K562 (cell line): ENCODE data around the gene MTSS2. TPM values are rescaled to one million over a fixed set of nuclear protein-coding genes. Genes with fewer than 3 reads are reported as not detected.

Experiments used
- ATAC-seq: fragments of 200-7000 bp; cut with Tn5 transposase; 3 replicates; pipeline ENCODE4 v1.9.1; 2020; ENCODE audit warnings: moderate library complexity
- BruUV-seq: library from RNA; stranded (reverse); fragments of 400-500 nt; replicated peaks from 2 replicates; lab custom pipeline; 2021; lab: Mats Ljungman, UMichigan
- CTCF ChIA-PET: fragments of 300-600 bp; formaldehyde crosslinking; extraction: SDS; loops from one replicate; lab custom pipeline; 2021; ENCODE audit warnings: low intra/inter-chr PET ratio; lab: Yijun Ruan, JAX
- POLR2A ChIA-PET: fragments of 300-600, 350-650 bp; sonication (Branson Sonifier 250); formaldehyde crosslinking; extraction: SDS; loops from one replicate; lab custom pipeline; 2021; ENCODE audit warnings: antibody characterized with exemption, inconsistent platforms; lab: Yijun Ruan, JAX
- DNase-seq, 4 experiments: peaks; one replicate each; pipeline versions ENCODE4 v3.0.0 to v3.0.0-alpha.2; 2011 to 2018; ENCODE audit warnings: low spot score in 3 of 4, mixed read lengths in 3 of 4; ENCODE audit errors: extremely low read depth in 1 of 4
- FAIRE-seq: peaks from 2 replicates; lab custom pipeline; 2011; peaks lifted over from hg19 to GRCh38; lab: Jason Lieb, UNC
- H2AFZ ChIP-seq: 2 replicates; pipeline ENCODE4 v1.6.0; 2011; ENCODE audit warnings: low read depth, low read length, control low read depth, inconsistent platforms
- H3K27ac ChIP-seq: fragments of 200-600 bp; 3 replicates; pipeline ENCODE4 v1.8.0; 2011; ENCODE audit warnings: low read depth, mild to moderate bottlenecking, control low read depth, inconsistent platforms, low read length, moderate library complexity, mixed read lengths; ENCODE audit errors: extremely low read depth
- H3K27me3 ChIP-seq, 2 experiments: fragments of 300-600 bp in 1 of 2; 2 replicates in 1 of 2; 3 replicates in 1 of 2; pipeline versions ENCODE4 v1.6.0 to v1.8.0; 2011; ENCODE audit warnings: inconsistent platforms in 2 of 2, low read length in 2 of 2, mild to moderate bottlenecking in 1 of 2, mixed read lengths in 1 of 2, moderate library complexity in 1 of 2; ENCODE audit not compliant: control insufficient read depth in 2 of 2, insufficient read depth in 2 of 2
- H3K36me3 ChIP-seq: fragments of 300-600 bp; 3 replicates; pipeline ENCODE4 v1.8.0; 2011; ENCODE audit warnings: mild to moderate bottlenecking, low read length, inconsistent platforms; ENCODE audit not compliant: control insufficient read depth, insufficient read depth
- H3K4me1 ChIP-seq, 2 experiments: fragments of 200-600 bp in 1 of 2; replicated peaks in 1 of 2; 2 replicates in 1 of 2; 3 replicates in 1 of 2; pipeline versions ENCODE4 v1.5.1 to v1.8.0; 2011; ENCODE audit warnings: inconsistent platforms in 2 of 2, low read length in 2 of 2, mild to moderate bottlenecking in 1 of 2, mixed read lengths in 1 of 2, moderate library complexity in 1 of 2; ENCODE audit not compliant: control insufficient read depth in 2 of 2, insufficient read depth in 2 of 2
- H3K4me2 ChIP-seq: 2 replicates; pipeline ENCODE4 v1.6.1; 2011; ENCODE audit warnings: low read length, control low read depth, inconsistent platforms, mixed read lengths; ENCODE audit not compliant: insufficient read depth
- H3K4me3 ChIP-seq: fragments of 200-600 bp; sonication (generic), shearing (Covaris generic); 2 replicates; pipeline ENCODE4 v1.5.1; 2016; ENCODE audit warnings: control low read depth, inconsistent platforms
- H3K79me2 ChIP-seq: fragments of 200-600 bp; 3 replicates; pipeline ENCODE4 v1.8.0; 2011; ENCODE audit warnings: low read length, inconsistent platforms; ENCODE audit not compliant: control insufficient read depth, insufficient read depth
- H3K9ac ChIP-seq, 2 experiments: 2 replicates each; pipeline versions ENCODE4 v1.6.0 to v1.6.1; 2011; ENCODE audit warnings: low read depth in 2 of 2, low read length in 2 of 2, control low read depth in 1 of 2, inconsistent platforms in 1 of 2, mild to moderate bottlenecking in 1 of 2, mixed read lengths in 1 of 2; ENCODE audit not compliant: insufficient read depth in 1 of 2
- H3K9me1 ChIP-seq: one replicate; pipeline ENCODE4 v1.6.0; 2011; ENCODE audit warnings: inconsistent platforms, mild to moderate bottlenecking, low read length, moderate library complexity; ENCODE audit not compliant: control insufficient read depth, insufficient read depth
- H3K9me3 ChIP-seq: replicated peaks from 2 replicates; pipeline ENCODE4 v1.5.1; 2011; ENCODE audit warnings: low read depth, low read length, inconsistent platforms; ENCODE audit not compliant: control insufficient read depth, insufficient read depth
- H4K20me1 ChIP-seq: replicated peaks from 2 replicates; pipeline ENCODE4 v1.6.1; 2011; ENCODE audit warnings: low read length, inconsistent platforms, mixed read lengths; ENCODE audit not compliant: control insufficient read depth, insufficient read depth
- KDM5B ChIP-seq: fragments of 200-600 bp; sonication (generic); IDR thresholded peaks from 2 replicates; pipeline ENCODE4 v1.6.1; 2012; ENCODE audit warnings: low read depth, mild to moderate bottlenecking, moderate library complexity, low read length, control low read depth, inconsistent platforms; ENCODE audit not compliant: insufficient replicate concordance
- POLR2G ChIP-seq: fragments of 200-400 bp; formaldehyde crosslinking; IDR thresholded peaks from 2 replicates; pipeline ENCODE4 v1.6.1; 2017; ENCODE audit warnings: low read depth, mild to moderate bottlenecking, antibody characterized with exemption, low read length, moderate library complexity
- whole genome bisulfite sequencing: fragments of 100-300 bp; shearing (Covaris generic); methylation state at CpG from one replicate; pipeline ENCODE4 v1.1.6; 2016; ENCODE audit warnings: low coverage, mixed read lengths; ENCODE audit not compliant: insufficient coverage; ENCODE audit errors: missing lambda C conversion rate; 5-methylcytosine and 5-hydroxymethylcytosine counted together
- in situ Hi-C: fragments of 300-500 bp; cut with MboI; formaldehyde crosslinking; loops from 4 replicates; pipeline ENCODE4 v1.15.0; 2018; ENCODE audit warnings: inconsistent platforms, mixed read lengths
- intact Hi-C: fragments of 100-400 bp; cut with micrococcal nuclease; formaldehyde crosslinking; loops from 2 replicates; pipeline ENCODE4 v1.14.2; 2022
- polyA plus RNA-seq, 8 experiments: library from polyadenylated mRNA; depleted of rRNA in 4 of 8; stranded (reverse) in 5 of 8; unstranded in 3 of 8; fragments of >200 nt; fragmentation: Nextera tagmentation in 2 of 8; fragmentation: Illumina TruSeq in 1 of 8; extraction: Ambion mirVana in 2 of 8; extraction: Trizol in 1 of 8; gene quantifications; 2 replicates each; pipeline versions ENCODE4 v1.2.1 to v1.2.3, GENCODE V29; 2011 to 2014; ENCODE audit warnings: inconsistent platforms in 1 of 8, missing spikeins in 1 of 8
- total RNA-seq, 7 experiments: library from RNA; depleted of rRNA in 6 of 7; stranded (reverse); fragments of >200 nt in 6 of 7; fragmentation: Illumina TruSeq in 2 of 7; extraction: Trizol in 2 of 7; gene quantifications; 2 replicates each; pipeline versions ENCODE4 v1.2.1 to v1.2.3, GENCODE V29; 2011 to 2021; ENCODE audit warnings: low replicate concordance in 1 of 7

The MTSS2 gene
- total and polyA plus RNA-seq, 9 of the 15 experiments (the other 6 are each of a cell fraction or from before 2014, with no cell fraction given), result 0.11 to 60.3 (median 16.9) TPM

GRCh38 chr16:70681382-70682238, 4.2 kb downstream of the MTSS2 start:
- Histone ChIP-seq H3K4me2 (no peak overlapping the region), H3K79me2 (peaks cover 49% of the 10 kb centered on the region), H3K4me1 (peaks cover 9 to 68% of the 10 kb centered on the region in 2 experiments), H3K27ac (no peak overlapping the region), H3K9ac (peak overlapping the region in 1 of 2 experiments; percentile 68; a peak in 2 of 4 replicates)
- intact Hi-C loops, result no loop called here
- no TSS peak for BruUV-seq
- no peak for FAIRE-seq
- ATAC-seq, result no peak
- TF ChIP-seq POLR2G (peak; percentile 40; the same call in 1 of the 2 replicates), KDM5B (no peak)
- TF ChIP-seq, all 486 proteins: peak for 1
- no peaks in the 10 kb centered on the region for H3K27me3 ChIP-seq
- no peak for DNase-seq
- ChIA-PET POLR2A (interaction anchor here (1.1 kb wide), 1 partner anchor 56 kb away, joined by 3 read pairs; no protein-coding TSS in a partner anchor), CTCF (interaction anchor here (0.9 kb wide), 1 partner anchor 89 kb away, joined by 4 read pairs; no protein-coding TSS in a partner anchor)
- no peak overlapping the region for H2AFZ ChIP-seq
- H3K9me3 ChIP-seq, result no peaks in the 10 kb centered on the region
- in situ Hi-C loops, result no loop called here
- H3K9me1 ChIP-seq, result no peaks in the 10 kb centered on the region
- H4K20me1 ChIP-seq, result peaks cover 12% of the 10 kb centered on the region; the same call in 1 of the 2 replicates
- no peak overlapping the region for H3K4me3 ChIP-seq
- 89% methylated on average over 11 of the region's 13 CpGs for WGBS
- peaks cover 71% of the 10 kb centered on the region; the same call in 2 of the 3 replicates for H3K36me3 ChIP-seq
